WI38 (cell line): Measurements from ENCODE around the gene MON1B.
"Not testable (repeated sequence)": the region's sequence is repeated elsewhere in the genome, so short reads cannot be mapped to it uniquely, and the experiment has no call there.

Experiments used
- H3K4me3 ChIP-seq: 2 replicates; pipeline ENCODE4 v1.5.1; 2011; ENCODE audit warnings: low read depth, mild to moderate bottlenecking, control low read depth, low read length
- CTCF ChIP-seq: IDR thresholded peaks from 2 replicates; pipeline ENCODE4 v1.5.1; 2012; ENCODE audit warnings: low read depth, mild to moderate bottlenecking, control low read depth, low read length

The MON1B gene

GRCh38 chr16:77190478-77191258, at the start of gene MON1B:
Gene MON1B (plus strand): TSS chr16:77191190. CDS start chr16:77191486, 296 bp downstream.
- no peak for TF ChIP-seq CTCF
- peak within 1 kb of the TSS; percentile 98 for H3K4me3 ChIP-seq

- H3K4me3 ChIP-seq, result no peak overlapping the region
- TF ChIP-seq CTCF, result no peak
These were observed 47.6 kb upstream of the MON1B start for GRCh38 chr16:77143364-77143763.

- TF ChIP-seq CTCF, result no peak
- no peak overlapping the region for H3K4me3 ChIP-seq
These were observed 42.9 kb upstream of the MON1B start for GRCh38 chr16:77148121-77148520.

- TF ChIP-seq CTCF, result no peak
- H3K4me3 ChIP-seq, result no peak overlapping the region
These were observed 33.5 kb upstream of the MON1B start for GRCh38 chr16:77157346-77158058.

- H3K4me3 ChIP-seq, result no peak overlapping the region
- no peak for TF ChIP-seq CTCF
These were observed 32.7 kb upstream of the MON1B start for GRCh38 chr16:77158293-77158692.

GRCh38 chr16:77165006-77165405, 26.0 kb upstream of the MON1B start:
- H3K4me3 ChIP-seq, result no peak overlapping the region
- TF ChIP-seq CTCF, result no peak

- H3K4me3 ChIP-seq, result not testable (repeated sequence)
These were observed 25.3 kb upstream of the MON1B start for GRCh38 chr16:77165536-77166236.
